Adrenal gland (tissue), 12 donors: ENCODE results near the gene TMEM267. TPM values are rescaled to one million over a fixed set of nuclear protein-coding genes. Genes with fewer than 3 reads are reported as not detected.

ENCODE experiments used
- DNase-seq, 7 donors: peaks; one replicate each; pipeline ENCODE4 v3.0.0-alpha.2; 2019 to 2020
- H3K27ac ChIP-seq, 5 donors: fragments of 200-600 bp; sonication (generic) in 4 of 5; 1 replicate in 3 of 5; 2 replicates in 2 of 5; pipeline versions ENCODE4 v1.5.1 to v1.8.0; 2016 to 2020; ENCODE audit warnings: mild to moderate bottlenecking in 1 of 5
- H3K27me3 ChIP-seq: fragments of 200-600 bp; 2 replicates; pipeline ENCODE4 v1.8.0; 2021
- H3K36me3 ChIP-seq, 2 donors: fragments of 200-600 bp; replicated peaks in 1 of 2; 1 replicate in 1 of 2; 2 replicates in 1 of 2; pipeline versions ENCODE4 v1.5.1 to v1.8.0; 2018 to 2022
- H3K4me1 ChIP-seq, 2 donors: fragments of 200-600 bp; replicated peaks in 1 of 2; 1 replicate in 1 of 2; 2 replicates in 1 of 2; pipeline versions ENCODE4 v1.5.1 to v1.8.0; 2018 to 2021
- H3K4me3 ChIP-seq, 4 donors: fragments of 200-600 bp; sonication (generic) in 3 of 4; one replicate each; pipeline ENCODE4 v1.5.1; 2016 to 2018
- H3K9me3 ChIP-seq, 3 donors: fragments of 200-600 bp; sonication (generic) in 1 of 3; replicated peaks in 1 of 3; 1 replicate in 2 of 3; 2 replicates in 1 of 3; pipeline versions ENCODE4 v1.5.1 to v1.8.0; 2016 to 2021
- CTCF ChIP-seq, 6 experiments: fragments of 450-650 bp in 4 of 6; fragments of 200-600 bp in 2 of 6; sonication (generic) in 1 of 6; IDR thresholded peaks; 1 replicate in 5 of 6; 2 replicates in 1 of 6; pipeline versions ENCODE4 v1.5.1 to v1.8.0; 2016 to 2021; ENCODE audit warnings: antibody characterized with exemption in 6 of 6, mild to moderate bottlenecking in 2 of 6, moderate library complexity in 1 of 6
- POLR2A ChIP-seq, 2 donors: fragments of 450-650 bp; IDR thresholded peaks; one replicate each; pipeline ENCODE4 v1.6.1; 2017; ENCODE audit warnings: antibody characterized with exemption in 2 of 2, mild to moderate bottlenecking in 2 of 2, moderate library complexity in 1 of 2
- WGBS, 4 donors: extraction: QIAGEN DNeasy Blood & Tissue Kit in 2 of 4; methylation state at CpG; one replicate each; pipeline versions ENCODE4 v1.1.5 to v1.1.7; 2013 to 2017; 5-methylcytosine and 5-hydroxymethylcytosine counted together
- intact Hi-C, 2 donors: fragments of 100-400 bp; cut with DNase I; formaldehyde crosslinking; loops; one replicate each; pipeline versions ENCODE4 v1.14.1 to v1.15.0; 2022 to 2023
- polyA plus RNA-seq, 3 donors: library from polyadenylated mRNA; stranded (reverse); fragments of 200-250 nt in 2 of 3; fragments of 350-450 nt in 1 of 3; fragmentation: Illumina TruSeq in 1 of 3; extraction: RNeasy Lipid Tissue Mini Kit (QIAGEN cat#74804) in 1 of 3; gene quantifications; one replicate each; pipeline ENCODE4 v1.2.3, GENCODE V29; 2013 to 2014
- total RNA-seq, 9 donors: library from RNA; depleted of rRNA in 4 of 9; stranded (reverse); fragments of >200 nt in 4 of 9; fragments of 120-200 nt in 1 of 9; fragmentation: NEBNext Ultra II Directional in 1 of 9; extraction: Animal tissue kit (Norgen Biotek cat#: 25700) in 1 of 9; gene quantifications; one replicate each; pipeline versions ENCODE4 v1.1.0 to v1.2.4, GENCODE V29; 2013 to 2023
- donor health status: healthy with polysubstance abuse.
- donor health status: Bipolar disorder and iron deficiency.
- donor health status: DM: yes; HTN: yes; CAD: no.
- donor health status: DM: no; HTN: no; CAD: no.
- donor health status: DM: no; HTN: no; CAD: no.
- donor health status: DM: yes; HTN: yes; CAD: no.

TMEM267 gene
- total and polyA plus RNA-seq, 12 donors = 1.5 to 14.0 (median 7.8) TPM

- DNase-seq = peak in 1 of 7 donors; percentile 13
- H3K9me3 ChIP-seq = no peaks in the 10 kb centered on the region
- TF ChIP-seq CTCF (IDR thresholded peaks at IDR 0.05) = no peak
- TF ChIP-seq POLR2A (IDR thresholded peaks at IDR 0.05) = no peak
- intact Hi-C loops = loop anchor here in 1 of 2 donors (10.0 kb wide), 1 partner anchor 172 kb away; the partner anchor contains the start of gene HMGCS1
- no peaks in the 10 kb centered on the region for H3K36me3 ChIP-seq
- no peaks in the 10 kb centered on the region for H3K27me3 ChIP-seq
- 76 to 86% (median 82%) methylated on average over 3 of the region's 3 CpGs for WGBS, 4 donors
- H3K4me1 ChIP-seq = peaks cover 0 to 21% of the 10 kb centered on the region in 2 donors
- no peak overlapping the region for H3K4me3 ChIP-seq
- H3K27ac ChIP-seq = no peak overlapping the region
These were observed 2.7 kb upstream of the TMEM267 start for GRCh38 chr5:43486353-43486752.

- TF ChIP-seq CTCF (IDR thresholded peaks at IDR 0.05) (no peak), POLR2A (IDR thresholded peaks at IDR 0.05) (no peak)
- Histone ChIP-seq H3K27ac (no peak overlapping the region), H3K4me1 (peaks cover 0 to 21% of the 10 kb centered on the region in 2 donors), H3K36me3 (no peaks in the 10 kb centered on the region), H3K9me3 (no peaks in the 10 kb centered on the region), H3K4me3 (no peak overlapping the region), H3K27me3 (no peaks in the 10 kb centered on the region)
- 87 to 97% (median 94%) methylated on average over 2 of the region's 2 CpGs for WGBS, 4 donors
- DNase-seq = no peak
- intact Hi-C loops = loop anchor here in 1 of 2 donors (10.0 kb wide), 1 partner anchor 171 kb away; the partner anchor contains the start of gene HMGCS1
These were observed 1.7 kb upstream of the TMEM267 start for GRCh38 chr5:43485406-43485805.

GRCh38 chr5:43484106-43484849 lies 613 bp upstream of the TMEM267 start:
- Histone ChIP-seq H3K9me3 (no peaks in the 10 kb centered on the region), H3K4me3 (peak overlapping the region in 3 of 4 donors; percentile 5 to 90 (median 70)), H3K27me3 (no peaks in the 10 kb centered on the region), H3K4me1 (peaks cover 0 to 21% of the 10 kb centered on the region in 2 donors), H3K36me3 (no peaks in the 10 kb centered on the region), H3K27ac (peak overlapping the region; percentile 92 to 100 (median 96))
- peak in 1 of 2 donors; percentile 4 for TF ChIP-seq POLR2A (IDR thresholded peaks at IDR 0.05)
- peak; percentile 70 to 86 (median 74) for TF ChIP-seq CTCF (IDR thresholded peaks at IDR 0.05)
- 4 to 7% (median 5%) methylated on average over 14 to 32 of the region's 32 CpGs for WGBS, 4 donors
- intact Hi-C loops = loop anchor here in 1 of 2 donors (5.0 to 10.0 kb wide), 2 partner anchors 169 to 377 kb away; partner anchors contain the start of gene HMGCS1
- DNase-seq = peak; percentile 82 to 93 (median 86)

- H3K27ac ChIP-seq = peak overlapping the region; percentile 92 to 100 (median 96)
- H3K27me3 ChIP-seq = no peaks in the 10 kb centered on the region
- intact Hi-C loops = loop anchor here in 1 of 2 donors (5.0 to 10.0 kb wide), 2 partner anchors 168 to 375 kb away; partner anchors contain the start of gene HMGCS1
- peaks cover 0 to 21% of the 10 kb centered on the region in 2 donors for H3K4me1 ChIP-seq
- H3K36me3 ChIP-seq = no peaks in the 10 kb centered on the region
- 46 to 47% (median 46%) methylated on average over 6 of the region's 6 CpGs for WGBS, 4 donors
- TF ChIP-seq POLR2A (IDR thresholded peaks at IDR 0.05) (no peak), CTCF (IDR thresholded peaks at IDR 0.05) (no peak)
- no peak for DNase-seq
- H3K4me3 ChIP-seq = peak overlapping the region in 2 of 4 donors; percentile 70 to 90
- no peaks in the 10 kb centered on the region for H3K9me3 ChIP-seq
These were observed 971 bp downstream of the TMEM267 start for GRCh38 chr5:43482490-43483297.
